Measurements from ENCODE around the gene PTGDS. TPM values are rescaled to one million over a fixed set of nuclear protein-coding genes. Genes with fewer than 3 reads are reported as not detected.

Gene PTGDS
- polyA plus RNA-seq, 3 donors from 2014 or later, result 93.2 to 201 (median 164) TPM

DNA sequence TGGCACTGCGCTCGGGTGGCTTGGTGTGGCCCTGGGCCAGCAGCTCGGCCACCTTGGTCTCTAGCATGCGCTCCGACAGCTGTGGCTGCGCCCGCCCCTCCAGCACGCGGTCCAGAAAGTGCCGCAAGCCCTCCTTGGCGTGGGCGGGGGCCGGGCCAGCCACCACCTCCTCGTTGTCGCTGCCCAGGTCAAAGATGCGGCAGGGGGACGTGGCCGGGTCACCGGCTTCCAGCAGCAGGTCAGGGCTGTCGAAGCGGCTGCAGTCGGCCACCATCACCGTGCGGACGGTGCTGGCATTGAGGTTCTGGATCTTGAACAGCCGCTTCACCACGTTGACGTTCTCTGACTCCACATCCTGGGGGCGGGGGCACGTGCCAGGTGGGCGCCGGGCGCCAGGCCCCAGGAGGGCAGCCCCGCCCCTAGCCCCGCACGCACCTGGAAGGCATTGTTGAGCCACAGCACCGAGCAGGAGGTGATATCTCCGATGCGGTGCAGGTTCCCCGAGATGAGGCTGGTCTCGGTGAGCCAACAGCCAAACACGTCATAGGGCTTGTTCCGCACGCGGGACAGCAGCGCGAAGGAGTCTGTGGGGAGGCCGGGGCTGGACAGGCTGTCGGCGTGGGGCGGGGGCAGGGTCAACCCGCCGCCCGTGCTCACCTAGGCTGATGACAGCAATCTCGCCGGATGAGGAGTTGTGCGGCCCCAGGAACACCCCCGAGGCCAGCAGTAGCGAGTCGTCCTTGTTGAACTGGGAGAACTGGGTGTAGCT, 35.0 kb upstream of the PTGDS start:
- no peak for DNase-seq
- H3K27ac Mint-ChIP-seq, result peak overlapping the region in 1 of 6 donors; percentile 35
- peak overlapping the region in 4 of 5 donors; percentile 42 to 84 (median 56) for H3K4me3 Mint-ChIP-seq
- peaks cover 0 to 5% (median 3%) of the 10 kb centered on the region in 3 donors for H3K36me3 Mint-ChIP-seq
- H3K9me3 Mint-ChIP-seq, result no peaks in the 10 kb centered on the region
- peaks cover 10 to 21% of the 10 kb centered on the region in 2 donors for H3K4me1 Mint-ChIP-seq
- peaks cover 8 to 12% (median 8%) of the 10 kb centered on the region in 3 donors for H3K27me3 Mint-ChIP-seq (ENCODE audit: low read depth in 3 of 3)

DNA sequence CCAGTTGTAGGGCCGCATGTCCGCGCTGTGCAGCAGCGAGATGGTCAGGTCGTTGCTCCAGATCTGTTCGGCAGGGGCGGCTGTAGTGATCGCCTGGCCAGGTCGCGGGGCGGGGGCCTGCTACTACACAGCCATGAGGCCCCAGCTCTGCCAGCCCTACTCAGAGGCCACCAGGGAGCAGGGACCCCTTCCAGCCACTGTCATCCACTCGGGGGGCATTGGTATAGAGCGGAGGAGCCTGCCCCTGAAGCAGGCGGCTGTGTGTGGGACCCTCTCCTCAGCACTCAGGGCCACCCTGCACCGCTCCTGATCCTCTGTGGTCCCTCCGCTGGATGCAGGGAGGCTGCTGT, 34.4 kb upstream of the PTGDS start:
- H3K36me3 Mint-ChIP-seq, result peaks cover 0 to 5% (median 3%) of the 10 kb centered on the region in 3 donors
- H3K4me3 Mint-ChIP-seq, result peak overlapping the region in 4 of 5 donors; percentile 42 to 84 (median 58)
- peaks cover 8 to 12% (median 8%) of the 10 kb centered on the region in 3 donors for H3K27me3 Mint-ChIP-seq (ENCODE audit: low read depth in 3 of 3)
- no peaks in the 10 kb centered on the region for H3K9me3 Mint-ChIP-seq
- H3K4me1 Mint-ChIP-seq, result peaks cover 10 to 21% of the 10 kb centered on the region in 2 donors
- no peak overlapping the region for H3K27ac Mint-ChIP-seq
- DNase-seq, result no peak

DNA sequence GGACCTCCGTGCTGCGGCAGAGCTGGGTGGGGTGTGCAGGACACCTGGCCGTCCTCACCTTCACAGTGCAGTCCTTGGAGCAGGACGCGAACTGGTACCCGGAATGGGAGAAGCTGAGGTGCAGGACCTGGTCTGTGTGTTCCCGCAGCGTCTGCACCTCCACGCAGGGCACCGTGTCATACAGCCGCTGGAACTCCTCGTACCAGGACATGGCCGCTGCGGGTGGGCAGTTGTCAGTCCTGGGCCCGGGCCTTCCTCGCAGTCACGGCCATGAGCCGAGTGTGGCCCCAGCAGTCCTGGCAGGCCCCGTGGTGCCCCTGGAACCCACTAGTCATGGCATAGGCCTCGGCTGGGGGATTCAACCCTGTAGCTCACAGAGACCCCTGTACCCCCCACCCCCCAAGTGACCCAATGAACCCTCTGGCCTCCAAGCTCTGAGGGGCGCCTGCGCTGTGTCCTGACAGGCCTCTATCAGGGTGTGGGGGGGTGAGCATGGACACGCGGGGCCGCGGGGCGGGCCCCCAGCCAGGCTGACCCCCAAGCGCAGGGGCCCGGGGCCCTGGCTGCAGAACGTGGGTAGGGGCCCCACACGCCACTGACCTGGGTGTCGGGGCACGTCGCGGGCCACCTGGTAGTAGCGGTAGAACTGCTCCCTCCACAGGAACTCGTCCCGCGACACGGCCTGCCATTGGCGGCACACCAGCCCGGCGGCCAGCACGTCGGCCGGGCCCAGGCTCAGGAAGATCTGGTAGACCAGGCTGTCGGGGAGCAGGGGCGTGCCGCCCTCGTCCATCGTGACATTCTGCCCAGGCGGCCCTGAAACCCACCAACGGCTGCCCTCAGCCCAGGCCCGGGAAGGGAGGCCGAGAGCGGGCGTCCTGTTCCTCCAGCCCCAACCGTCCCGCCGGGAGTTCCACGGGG, 33.8 kb upstream of the PTGDS start:
- H3K4me3 Mint-ChIP-seq, result peak overlapping the region; percentile 71 to 84 (median 77)
- no peak for DNase-seq
- H3K4me1 Mint-ChIP-seq, result peaks cover 16 to 27% of the 10 kb centered on the region in 2 donors

DNA sequence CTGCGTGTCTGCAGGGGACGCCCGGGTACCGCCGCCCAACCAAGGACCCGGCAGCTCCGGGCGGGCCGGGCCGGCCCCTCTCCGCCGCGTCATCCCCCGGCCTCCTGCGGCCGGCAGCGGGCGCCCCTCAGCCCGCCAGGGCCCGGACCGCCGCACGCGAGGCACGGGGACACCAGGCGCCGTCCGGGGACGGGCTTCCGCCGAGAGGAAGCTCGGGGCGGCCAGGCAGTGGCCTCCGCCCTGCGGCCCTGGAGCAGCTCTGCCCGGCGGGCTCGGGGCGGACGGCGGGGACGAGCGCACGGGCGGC, 33.1 kb upstream of the PTGDS start:
- no peak for DNase-seq
- Mint-ChIP-seq H3K36me3 (peaks cover 0 to 3% (median under 1%) of the 10 kb centered on the region in 3 donors), H3K27ac (no peak overlapping the region), H3K4me1 (peaks cover 16 to 32% of the 10 kb centered on the region in 2 donors), H3K9me3 (no peaks in the 10 kb centered on the region), H3K4me3 (peak overlapping the region; percentile 71 to 84 (median 77)), H3K27me3 (ENCODE audit: low read depth in 3 of 3) (peaks cover 8 to 12% (median 8%) of the 10 kb centered on the region in 3 donors)

More for the DNA sequence above, 33.8 kb upstream of the PTGDS start:
- Mint-ChIP-seq H3K27ac (peak overlapping the region in 5 of 6 donors; percentile 34 to 81 (median 57)), H3K36me3 (peaks cover 0 to 5% (median 3%) of the 10 kb centered on the region in 3 donors), H3K27me3 (ENCODE audit: low read depth in 3 of 3) (peaks cover 8 to 12% (median 8%) of the 10 kb centered on the region in 3 donors), H3K9me3 (no peaks in the 10 kb centered on the region)

GRCh38 chr9:136944519-136945332, 32.6 kb upstream of the PTGDS start, which contains the start of the genes C8G and FBXW5:
Gene C8G (plus strand): TSS chr9:136945243. CDS start chr9:136945321, 78 bp downstream.
Gene FBXW5 (minus strand): TSS chr9:136944738. CDS start chr9:136944083, 655 bp downstream.
- Mint-ChIP-seq H3K36me3 (no peaks in the 10 kb centered on the region), H3K4me1 (peaks cover 16 to 32% of the 10 kb centered on the region in 2 donors), H3K4me3 (peak within 1 kb of the TSS; percentile 74 to 84 (median 77)), H3K9me3 (no peaks in the 10 kb centered on the region), H3K27ac (peak within 1 kb of the TSS; percentile 30 to 87 (median 55)), H3K27me3 (ENCODE audit: low read depth in 3 of 3) (peaks cover 8 to 12% (median 10%) of the 10 kb centered on the region in 3 donors)
- DNase-seq, result peak; percentile 97 to 98 (median 98)

- Mint-ChIP-seq H3K4me3 (peak overlapping the region in 2 of 5 donors; percentile 49 to 57), H3K9me3 (no peaks in the 10 kb centered on the region), H3K27me3 (ENCODE audit: low read depth in 3 of 3) (peaks cover 9 to 12% (median 10%) of the 10 kb centered on the region in 3 donors), H3K27ac (peak overlapping the region in 2 of 6 donors; percentile 22 to 86), H3K36me3 (no peaks in the 10 kb centered on the region), H3K4me1 (peaks cover 16 to 36% of the 10 kb centered on the region in 2 donors)
- DNase-seq, result no peak
Measured at GRCh38 chr9:136945333-136946227, 31.7 kb upstream of the PTGDS start.

DNA sequence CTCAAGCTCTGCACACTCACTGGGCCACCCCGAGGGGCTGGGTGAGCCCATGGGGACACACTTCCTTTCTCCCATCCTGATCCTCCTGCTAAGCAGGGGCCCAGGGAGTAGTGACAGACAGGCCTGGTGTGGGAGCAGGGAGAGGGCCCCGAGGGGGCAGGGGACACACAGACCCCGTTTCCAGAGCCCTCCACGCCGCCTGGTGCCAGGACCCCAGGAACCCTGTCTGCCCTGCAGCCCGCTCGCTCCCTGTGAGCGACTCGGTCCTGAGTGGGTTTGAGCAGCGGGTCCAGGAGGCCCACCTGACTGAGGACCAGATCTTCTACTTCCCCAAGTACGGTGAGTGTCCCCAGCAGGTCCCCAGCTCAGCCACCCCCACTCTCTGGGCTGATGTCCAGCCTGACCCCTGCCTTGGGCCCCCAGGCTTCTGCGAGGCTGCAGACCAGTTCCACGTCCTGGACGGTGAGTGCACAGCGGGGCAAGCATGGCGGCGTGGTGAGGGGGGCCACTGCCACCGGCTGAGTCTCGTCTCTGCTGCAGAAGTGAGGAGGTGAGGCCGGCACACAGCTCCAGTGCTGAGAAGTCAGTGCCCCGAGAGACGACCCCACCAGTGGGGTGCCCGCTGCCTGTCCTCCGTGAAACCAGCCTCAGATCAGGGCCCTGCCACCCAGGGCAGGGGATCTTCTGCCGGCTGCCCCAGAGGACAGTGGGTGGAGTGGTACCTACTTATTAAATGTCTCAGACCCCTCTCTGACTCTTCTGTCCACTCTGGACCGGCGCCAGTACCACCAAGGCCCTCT, 30.9 kb upstream of the PTGDS start:
- no peaks in the 10 kb centered on the region for H3K9me3 Mint-ChIP-seq
- peaks cover 16 to 40% of the 10 kb centered on the region in 2 donors for H3K4me1 Mint-ChIP-seq
- H3K4me3 Mint-ChIP-seq, result no peak overlapping the region
- H3K27me3 Mint-ChIP-seq (ENCODE audit: low read depth in 3 of 3), result peaks cover 8 to 10% (median 9%) of the 10 kb centered on the region in 3 donors
- DNase-seq, result no peak
- H3K27ac Mint-ChIP-seq, result no peak overlapping the region
- no peaks in the 10 kb centered on the region for H3K36me3 Mint-ChIP-seq

- Mint-ChIP-seq H3K4me1 (peaks cover 16 to 40% of the 10 kb centered on the region in 2 donors), H3K9me3 (no peaks in the 10 kb centered on the region), H3K4me3 (no peak overlapping the region), H3K36me3 (no peaks in the 10 kb centered on the region), H3K27ac (peak overlapping the region in 2 of 6 donors; percentile 48 to 74), H3K27me3 (ENCODE audit: low read depth in 3 of 3) (peaks cover 8 to 9% (median 8%) of the 10 kb centered on the region in 3 donors)
- no peak for DNase-seq
Measured at GRCh38 chr9:136947028-136947891, 30.0 kb upstream of the PTGDS start.

DNA sequence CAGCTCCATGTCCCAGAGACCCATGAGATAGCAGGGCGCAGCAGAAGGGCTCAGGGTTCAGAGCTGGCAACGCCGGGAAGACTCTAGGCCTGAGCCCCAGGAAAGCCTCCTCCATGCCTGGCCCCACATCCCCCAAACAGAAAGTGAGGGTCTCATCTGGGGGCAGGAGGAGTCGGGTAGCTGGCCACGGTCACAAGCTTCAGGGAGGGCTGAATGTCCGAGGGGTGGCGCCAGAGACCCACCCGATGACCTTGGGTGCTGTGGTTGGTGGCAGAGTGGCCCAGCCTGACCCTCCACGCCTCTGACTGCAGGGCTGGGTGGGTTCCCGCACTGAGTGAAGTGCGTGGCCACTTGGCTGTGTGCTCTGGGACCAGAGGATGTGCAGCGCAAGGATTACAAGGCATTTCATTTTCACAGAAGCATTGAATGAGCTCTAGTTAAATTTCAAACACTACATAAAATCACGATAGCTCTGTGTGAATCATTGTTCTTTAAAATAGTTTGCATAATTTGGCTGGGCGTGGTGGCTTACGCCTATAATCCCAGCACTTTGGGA, 29.3 kb upstream of the PTGDS start:
- peak; percentile 49 to 56 (median 50) for DNase-seq
- Mint-ChIP-seq H3K36me3 (no peaks in the 10 kb centered on the region), H3K4me1 (peaks cover 16 to 35% of the 10 kb centered on the region in 2 donors), H3K27me3 (ENCODE audit: low read depth in 3 of 3) (peaks cover 6 to 9% (median 8%) of the 10 kb centered on the region in 3 donors), H3K4me3 (peak overlapping the region; percentile 71 to 89 (median 78)), H3K27ac (peak overlapping the region; percentile 77 to 89 (median 84)), H3K9me3 (no peaks in the 10 kb centered on the region)

DNA sequence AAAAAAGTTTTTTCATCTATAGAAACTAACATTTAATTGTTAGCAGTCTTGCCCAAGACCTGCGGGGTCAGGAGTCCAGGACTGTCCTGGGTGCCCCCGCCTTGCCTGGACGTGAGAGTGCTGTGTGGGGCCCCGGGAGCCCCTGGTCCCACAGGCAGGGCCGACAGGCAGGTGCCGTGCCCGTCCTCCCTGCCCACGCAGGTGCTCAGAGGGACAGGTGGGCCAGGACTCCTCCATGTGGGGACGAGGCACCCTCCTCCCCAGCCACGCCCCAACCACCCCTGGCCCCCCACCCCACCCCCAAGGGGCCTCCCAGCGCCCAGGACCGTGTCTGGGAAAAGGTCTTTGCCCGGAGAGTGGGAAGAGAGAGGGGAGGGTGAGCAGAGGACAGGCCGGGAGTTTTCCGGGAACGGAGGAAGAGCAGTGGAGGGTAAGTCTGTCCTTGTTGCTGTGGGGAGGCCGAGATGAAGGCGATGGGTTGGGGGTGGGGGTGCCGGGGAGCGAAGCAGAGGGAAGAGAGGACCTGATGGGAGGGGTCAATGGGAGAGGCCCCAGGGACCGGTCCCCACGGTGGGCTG, 28.0 kb upstream of the PTGDS start:
- H3K9me3 Mint-ChIP-seq, result no peaks in the 10 kb centered on the region
- DNase-seq, result no peak
- H3K36me3 Mint-ChIP-seq, result no peaks in the 10 kb centered on the region
- peaks cover 3 to 9% (median 8%) of the 10 kb centered on the region in 3 donors for H3K27me3 Mint-ChIP-seq (ENCODE audit: low read depth in 3 of 3)
- peak overlapping the region; percentile 80 to 89 (median 86) for H3K4me3 Mint-ChIP-seq
- peaks cover 16 to 32% of the 10 kb centered on the region in 2 donors for H3K4me1 Mint-ChIP-seq
- peak overlapping the region; percentile 79 to 89 (median 84) for H3K27ac Mint-ChIP-seq
